Liver (tissue), 3 donors: ENCODE data around the gene CDH4.
"Not testable (repeated sequence)": the region's sequence is repeated elsewhere in the genome, so short reads cannot be mapped to it uniquely, and the experiment has no call there.

Source experiments
- EGR1 ChIP-seq, 2 donors: IDR thresholded peaks; 2 replicates each; pipeline ENCODE4 v1.6.1; 2016 to 2018; ENCODE audit warnings: antibody characterized with exemption in 2 of 2, low read depth in 2 of 2
- FOXA1 ChIP-seq: IDR thresholded peaks from 2 replicates; pipeline ENCODE4 v1.6.1; 2016; ENCODE audit warnings: antibody characterized with exemption
- JUND ChIP-seq, 2 donors: IDR thresholded peaks; 2 replicates each; pipeline ENCODE4 v1.6.1; 2016; ENCODE audit warnings: antibody characterized with exemption in 2 of 2
- RAD21 ChIP-seq, 2 donors: IDR thresholded peaks; 2 replicates each; pipeline ENCODE4 v1.6.1; 2016; ENCODE audit warnings: antibody characterized with exemption in 2 of 2, mild to moderate bottlenecking in 2 of 2
- TAF1 ChIP-seq: conservative IDR thresholded peaks from 2 replicates; pipeline ENCODE4 v1.6.1; 2016; ENCODE audit warnings: antibody characterized with exemption, mild to moderate bottlenecking
- YY1 ChIP-seq: IDR thresholded peaks from 2 replicates; pipeline ENCODE4 v1.6.1; 2016; ENCODE audit warnings: antibody characterized with exemption, mild to moderate bottlenecking
- TF ChIP-seq, protein P1 (sequence below): fragments of 150-350 bp; IDR thresholded peaks from 2 replicates; pipeline ENCODE4 v1.5.1; 2017; ENCODE audit warnings: improper control_type of control experiment, low read depth, low read length; ENCODE audit not compliant: missing input control
- TF ChIP-seq, protein P2 (sequence below): IDR thresholded peaks from 2 replicates; pipeline ENCODE4 v1.6.1; 2016; ENCODE audit warnings: antibody characterized with exemption, mild to moderate bottlenecking
- donor health status: healthy.
- donor health status: healthy.

DNA sequence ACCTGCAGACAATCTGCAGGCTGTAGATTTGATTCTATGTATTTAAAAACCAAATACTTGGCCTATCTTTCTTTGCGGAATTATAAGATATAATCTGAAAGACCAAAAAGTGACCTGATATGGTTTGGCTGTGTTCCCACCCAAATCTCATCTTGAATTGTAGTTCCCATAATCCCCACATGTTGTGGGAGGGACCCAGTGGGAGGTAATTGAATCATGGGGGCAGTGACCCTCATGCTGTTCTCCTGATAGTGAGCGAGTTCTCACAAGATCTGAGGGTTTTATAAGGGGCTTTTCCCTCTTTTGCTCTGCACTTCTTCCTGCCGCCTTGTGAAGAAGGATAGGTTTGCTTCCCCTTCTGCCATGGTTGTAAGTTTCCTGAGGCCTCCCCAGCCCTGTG is 201.6 kb downstream of the CDH4 start:
- TF ChIP-seq, protein P1, sequence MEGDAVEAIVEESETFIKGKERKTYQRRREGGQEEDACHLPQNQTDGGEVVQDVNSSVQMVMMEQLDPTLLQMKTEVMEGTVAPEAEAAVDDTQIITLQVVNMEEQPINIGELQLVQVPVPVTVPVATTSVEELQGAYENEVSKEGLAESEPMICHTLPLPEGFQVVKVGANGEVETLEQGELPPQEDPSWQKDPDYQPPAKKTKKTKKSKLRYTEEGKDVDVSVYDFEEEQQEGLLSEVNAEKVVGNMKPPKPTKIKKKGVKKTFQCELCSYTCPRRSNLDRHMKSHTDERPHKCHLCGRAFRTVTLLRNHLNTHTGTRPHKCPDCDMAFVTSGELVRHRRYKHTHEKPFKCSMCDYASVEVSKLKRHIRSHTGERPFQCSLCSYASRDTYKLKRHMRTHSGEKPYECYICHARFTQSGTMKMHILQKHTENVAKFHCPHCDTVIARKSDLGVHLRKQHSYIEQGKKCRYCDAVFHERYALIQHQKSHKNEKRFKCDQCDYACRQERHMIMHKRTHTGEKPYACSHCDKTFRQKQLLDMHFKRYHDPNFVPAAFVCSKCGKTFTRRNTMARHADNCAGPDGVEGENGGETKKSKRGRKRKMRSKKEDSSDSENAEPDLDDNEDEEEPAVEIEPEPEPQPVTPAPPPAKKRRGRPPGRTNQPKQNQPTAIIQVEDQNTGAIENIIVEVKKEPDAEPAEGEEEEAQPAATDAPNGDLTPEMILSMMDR, result not testable (repeated sequence)
- TF ChIP-seq RAD21 (IDR thresholded peaks at IDR 0.05); EGR1 (IDR thresholded peaks at IDR 0.05; ENCODE audit: low read depth in 2 of 2); JUND (IDR thresholded peaks at IDR 0.05); TAF1; YY1; FOXA1: not testable (repeated sequence)
- TF ChIP-seq, protein P2, sequence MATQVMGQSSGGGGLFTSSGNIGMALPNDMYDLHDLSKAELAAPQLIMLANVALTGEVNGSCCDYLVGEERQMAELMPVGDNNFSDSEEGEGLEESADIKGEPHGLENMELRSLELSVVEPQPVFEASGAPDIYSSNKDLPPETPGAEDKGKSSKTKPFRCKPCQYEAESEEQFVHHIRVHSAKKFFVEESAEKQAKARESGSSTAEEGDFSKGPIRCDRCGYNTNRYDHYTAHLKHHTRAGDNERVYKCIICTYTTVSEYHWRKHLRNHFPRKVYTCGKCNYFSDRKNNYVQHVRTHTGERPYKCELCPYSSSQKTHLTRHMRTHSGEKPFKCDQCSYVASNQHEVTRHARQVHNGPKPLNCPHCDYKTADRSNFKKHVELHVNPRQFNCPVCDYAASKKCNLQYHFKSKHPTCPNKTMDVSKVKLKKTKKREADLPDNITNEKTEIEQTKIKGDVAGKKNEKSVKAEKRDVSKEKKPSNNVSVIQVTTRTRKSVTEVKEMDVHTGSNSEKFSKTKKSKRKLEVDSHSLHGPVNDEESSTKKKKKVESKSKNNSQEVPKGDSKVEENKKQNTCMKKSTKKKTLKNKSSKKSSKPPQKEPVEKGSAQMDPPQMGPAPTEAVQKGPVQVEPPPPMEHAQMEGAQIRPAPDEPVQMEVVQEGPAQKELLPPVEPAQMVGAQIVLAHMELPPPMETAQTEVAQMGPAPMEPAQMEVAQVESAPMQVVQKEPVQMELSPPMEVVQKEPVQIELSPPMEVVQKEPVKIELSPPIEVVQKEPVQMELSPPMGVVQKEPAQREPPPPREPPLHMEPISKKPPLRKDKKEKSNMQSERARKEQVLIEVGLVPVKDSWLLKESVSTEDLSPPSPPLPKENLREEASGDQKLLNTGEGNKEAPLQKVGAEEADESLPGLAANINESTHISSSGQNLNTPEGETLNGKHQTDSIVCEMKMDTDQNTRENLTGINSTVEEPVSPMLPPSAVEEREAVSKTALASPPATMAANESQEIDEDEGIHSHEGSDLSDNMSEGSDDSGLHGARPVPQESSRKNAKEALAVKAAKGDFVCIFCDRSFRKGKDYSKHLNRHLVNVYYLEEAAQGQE, result not testable (repeated sequence)
